HG03025 (cell line): ENCODE data around the gene NRCAM.
"Not testable (repeated sequence)": the region's sequence is repeated elsewhere in the genome, so short reads cannot be mapped to it uniquely, and the experiment has no call there.

Source experiments
- ATAC-seq: cut with Tn5 transposase; IDR thresholded peaks from one replicate; pipeline ENCODE4 v1.9.1; 2021; ENCODE audit warnings: mild to moderate bottlenecking, moderate library complexity; ENCODE audit not compliant: unreplicated experiment, low FRiP score

Gene NRCAM

DNA sequence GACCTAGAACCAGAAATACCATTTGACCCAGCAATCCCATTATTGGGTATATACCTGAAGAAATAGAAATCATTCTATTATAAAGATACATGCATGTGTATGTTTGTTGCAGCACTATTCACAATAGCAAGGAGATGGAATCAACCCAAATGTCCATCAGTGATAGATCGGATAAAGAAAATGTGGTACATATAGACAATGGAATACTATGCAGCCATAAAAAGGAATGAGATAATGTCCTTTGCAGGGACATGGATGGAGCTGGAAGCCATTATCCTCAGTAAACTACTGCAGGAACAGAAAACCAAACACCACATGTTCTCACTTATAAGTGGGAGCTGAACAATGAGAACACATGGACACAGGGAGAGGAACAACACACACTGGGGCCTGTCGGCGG lies 196.8 kb downstream of the NRCAM start:
- ATAC-seq = not testable (repeated sequence)

DNA sequence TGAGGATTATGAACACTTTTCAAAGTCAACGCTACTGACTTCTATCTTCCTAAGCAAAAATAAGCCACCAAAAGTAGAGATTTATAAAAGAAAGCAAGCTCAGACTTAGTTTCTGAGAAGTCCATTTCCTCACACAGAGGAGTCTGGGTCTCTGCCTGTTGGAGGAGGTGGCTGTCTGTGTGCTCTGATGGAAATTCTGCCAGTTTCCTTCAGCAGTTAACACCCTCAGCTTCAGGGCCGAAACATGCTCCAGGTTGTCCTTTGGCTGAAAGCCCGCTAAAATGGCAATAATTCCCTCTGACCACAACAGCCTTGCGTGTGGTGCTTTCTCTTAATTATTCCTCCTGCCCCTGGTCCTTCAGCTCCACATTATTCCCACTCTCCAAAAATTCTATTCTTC lies 198.3 kb downstream of the NRCAM start:
- no peak for ATAC-seq

DNA sequence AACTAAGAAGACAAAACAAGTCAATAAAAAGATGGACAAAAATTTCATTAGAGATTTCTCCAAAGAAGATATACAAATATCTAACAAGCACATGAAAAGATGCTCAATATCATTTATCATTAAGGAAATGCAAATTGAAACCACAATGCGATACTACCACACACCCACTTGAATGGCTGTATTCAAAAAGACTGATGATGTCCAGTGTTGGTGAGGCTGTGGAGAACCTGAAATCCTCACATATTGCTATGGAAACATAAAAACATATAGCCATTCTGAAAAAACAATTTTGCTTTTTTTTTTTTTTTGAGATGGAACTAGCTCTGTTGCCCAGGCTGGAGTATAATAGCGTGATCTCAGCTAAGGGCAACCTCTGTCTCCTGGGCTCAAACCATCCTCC lies 202.0 kb downstream of the NRCAM start:
- ATAC-seq = no peak

DNA sequence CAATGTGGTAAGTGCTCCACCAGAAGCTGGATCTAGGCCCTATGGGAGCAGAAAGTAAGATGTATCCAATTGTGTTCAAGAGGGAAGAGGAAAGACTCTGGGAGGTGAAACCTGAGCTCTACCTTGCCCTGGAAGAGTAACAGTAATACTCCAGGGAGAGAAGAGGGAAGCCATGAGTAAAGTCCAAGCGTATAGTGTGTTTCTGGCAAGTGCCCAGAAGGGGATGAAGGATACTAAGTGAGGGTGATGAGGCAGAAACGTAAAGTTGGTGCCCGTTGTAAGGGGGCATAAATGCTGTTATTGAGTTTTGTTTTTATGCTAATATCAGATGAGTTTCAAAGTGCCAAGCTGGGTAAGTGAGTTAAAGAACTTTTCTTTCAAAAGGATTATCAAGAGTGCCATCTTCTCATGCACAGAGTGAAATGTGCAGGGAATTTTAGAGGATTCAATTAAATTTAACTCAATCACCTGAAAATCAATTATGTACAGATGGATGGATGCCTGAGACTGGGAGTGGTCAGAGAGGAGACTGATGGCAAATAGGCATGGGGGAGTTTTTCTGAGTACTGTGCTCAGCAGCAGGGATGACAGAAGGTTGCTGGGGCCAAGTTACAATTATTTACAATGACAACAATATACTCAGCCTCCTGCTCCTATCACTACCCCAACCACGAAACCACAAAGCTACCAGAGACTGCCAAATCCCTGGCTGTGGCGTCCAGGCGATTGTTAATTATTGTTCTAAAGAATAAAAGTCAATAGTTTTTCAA lies 202.8 kb downstream of the NRCAM start:
- ATAC-seq = no peak

DNA sequence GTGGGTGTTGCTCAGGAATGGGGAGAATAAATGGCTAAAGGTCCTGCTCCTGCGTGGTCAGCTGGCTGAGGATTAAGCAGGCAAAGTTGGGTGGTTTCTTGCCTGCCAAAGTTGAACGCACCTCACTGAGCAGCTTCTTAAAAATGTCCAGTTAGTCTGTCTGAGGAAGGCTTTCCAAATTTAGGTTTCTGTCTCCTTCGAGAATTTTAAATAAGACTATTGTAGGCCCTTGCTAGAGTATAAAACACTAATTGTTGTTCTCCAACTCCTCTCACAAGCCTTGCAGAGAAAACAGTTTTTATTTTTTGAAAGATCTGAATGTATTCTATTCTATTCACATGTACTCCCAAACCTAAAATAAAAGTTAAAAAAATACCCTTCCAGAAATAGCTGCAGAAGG lies 204.1 kb downstream of the NRCAM start:
- ATAC-seq = no peak

DNA sequence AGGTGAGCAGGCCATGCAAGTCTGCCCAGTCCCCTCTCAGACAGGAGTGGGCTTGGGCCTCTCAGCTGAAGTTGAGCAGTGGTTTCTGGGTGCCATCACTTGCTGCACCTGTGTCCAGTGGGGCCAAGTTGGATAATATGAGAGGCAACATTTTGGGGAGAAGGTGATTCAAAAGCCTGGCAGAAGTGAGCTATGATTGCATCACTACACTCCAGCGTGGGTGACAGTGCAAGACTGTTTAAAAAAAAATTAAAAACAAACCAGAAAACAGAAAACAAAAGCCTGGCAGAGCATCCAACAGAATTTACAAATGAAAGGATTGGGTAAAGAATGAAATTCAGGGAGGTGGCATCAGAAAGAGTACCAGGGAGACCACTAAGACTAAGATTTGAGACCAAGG lies 204.5 kb downstream of the NRCAM start:
- ATAC-seq = no peak

DNA sequence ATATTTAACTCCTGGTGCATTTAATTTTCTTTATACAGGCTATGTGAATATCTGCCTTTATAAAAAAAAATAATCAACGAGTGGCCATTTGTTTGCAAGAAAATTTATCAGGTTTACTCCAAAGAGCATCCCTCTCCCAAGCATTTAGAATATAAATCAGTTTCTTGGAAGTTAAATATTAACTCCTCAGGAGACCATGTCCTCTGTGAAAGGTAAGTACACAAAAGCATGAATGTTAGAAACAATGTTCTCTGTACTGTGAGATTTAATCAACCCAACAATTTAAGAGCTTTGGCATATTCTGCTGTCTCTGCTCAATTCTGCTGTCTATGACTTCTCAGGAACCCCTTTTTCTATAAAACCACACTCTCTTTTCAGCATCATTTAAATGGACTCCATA lies 206.8 kb downstream of the NRCAM start:
- no peak for ATAC-seq

DNA sequence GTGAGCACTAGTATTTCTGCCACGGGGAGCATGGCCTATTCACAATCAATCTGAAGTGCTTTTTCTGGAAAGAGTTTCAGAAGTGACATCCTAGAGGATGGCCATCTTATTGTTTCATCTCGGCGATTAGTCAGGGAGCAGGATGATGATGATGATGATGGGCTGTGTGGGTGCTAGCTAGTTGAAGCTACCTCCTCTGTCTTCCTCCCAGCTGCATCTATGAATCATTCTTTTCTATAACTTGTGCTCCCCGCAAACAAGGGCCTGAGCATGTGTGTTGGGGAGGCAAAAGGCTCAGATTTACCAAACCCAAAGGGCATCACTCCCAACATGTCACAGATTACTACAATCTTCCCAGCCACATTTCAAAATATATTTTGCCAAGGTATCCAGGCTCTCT lies 207.4 kb downstream of the NRCAM start:
- ATAC-seq = no peak

DNA sequence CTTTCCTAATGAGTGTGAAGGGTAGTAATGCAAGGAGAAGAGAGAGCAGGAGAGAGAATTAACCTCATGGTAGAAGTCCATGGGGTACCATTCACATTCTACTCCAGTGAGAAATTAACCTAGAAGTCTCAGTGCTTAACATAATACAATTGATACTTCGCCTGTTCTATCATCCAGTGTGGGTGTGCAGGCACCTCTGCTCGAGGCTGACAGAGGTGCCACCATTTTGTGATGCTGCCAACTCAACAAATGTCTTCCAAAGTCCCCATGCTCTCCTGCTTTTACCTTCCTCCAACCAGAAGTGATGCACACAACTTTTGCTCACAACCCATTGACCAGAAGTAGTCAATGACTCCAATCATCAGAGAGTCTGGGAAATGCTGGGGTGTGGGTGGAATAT lies 207.8 kb downstream of the NRCAM start:
- no peak for ATAC-seq

DNA sequence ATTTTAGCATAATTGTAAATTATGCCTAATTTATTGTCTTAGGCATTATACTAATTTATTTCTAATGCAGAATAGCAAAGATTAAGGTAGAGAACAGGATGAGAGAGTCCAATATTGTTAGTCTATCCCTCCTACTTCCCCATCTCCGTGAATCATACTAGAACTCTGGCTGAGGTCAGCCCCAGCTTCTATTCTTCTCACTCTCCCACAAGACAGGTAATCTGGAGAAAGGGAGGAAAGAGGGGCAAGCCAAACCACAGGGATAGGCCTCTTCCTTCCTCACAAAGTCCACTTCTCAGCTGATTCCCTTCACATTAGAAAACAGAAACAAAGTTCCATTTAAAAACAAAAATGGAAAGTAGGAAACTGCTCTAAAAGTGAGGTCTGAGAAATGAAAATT lies 208.6 kb downstream of the NRCAM start:
- no peak for ATAC-seq

DNA sequence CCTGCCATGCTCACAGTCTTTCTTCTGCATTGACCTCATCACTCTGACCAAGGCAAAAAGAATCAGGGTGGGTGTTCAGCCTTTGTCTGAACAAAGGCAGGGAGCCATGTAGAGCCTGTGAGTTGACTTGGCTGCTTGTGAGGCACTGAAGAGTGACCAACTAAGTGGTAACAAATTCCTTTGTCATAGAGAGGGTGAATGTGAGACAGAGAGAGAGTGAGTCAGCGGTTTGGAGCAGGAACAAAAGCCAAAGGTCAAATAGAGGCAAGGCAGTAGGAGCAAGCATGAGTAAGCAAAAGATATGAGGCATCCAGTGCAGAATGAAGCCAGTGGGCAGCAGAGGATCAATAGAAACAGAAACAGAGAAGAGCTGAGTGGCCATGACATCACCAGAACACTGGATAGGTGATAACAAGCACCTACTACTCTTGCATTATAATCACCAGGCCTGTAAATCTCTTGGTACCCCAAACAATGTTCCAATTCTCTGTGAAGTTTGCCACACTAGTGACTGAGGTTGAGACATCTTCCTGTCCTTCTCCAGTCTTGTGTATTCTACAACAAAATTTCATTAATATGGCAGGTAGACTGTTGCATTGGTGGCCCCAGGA lies 209.9 kb downstream of the NRCAM start:
- no peak for ATAC-seq

DNA sequence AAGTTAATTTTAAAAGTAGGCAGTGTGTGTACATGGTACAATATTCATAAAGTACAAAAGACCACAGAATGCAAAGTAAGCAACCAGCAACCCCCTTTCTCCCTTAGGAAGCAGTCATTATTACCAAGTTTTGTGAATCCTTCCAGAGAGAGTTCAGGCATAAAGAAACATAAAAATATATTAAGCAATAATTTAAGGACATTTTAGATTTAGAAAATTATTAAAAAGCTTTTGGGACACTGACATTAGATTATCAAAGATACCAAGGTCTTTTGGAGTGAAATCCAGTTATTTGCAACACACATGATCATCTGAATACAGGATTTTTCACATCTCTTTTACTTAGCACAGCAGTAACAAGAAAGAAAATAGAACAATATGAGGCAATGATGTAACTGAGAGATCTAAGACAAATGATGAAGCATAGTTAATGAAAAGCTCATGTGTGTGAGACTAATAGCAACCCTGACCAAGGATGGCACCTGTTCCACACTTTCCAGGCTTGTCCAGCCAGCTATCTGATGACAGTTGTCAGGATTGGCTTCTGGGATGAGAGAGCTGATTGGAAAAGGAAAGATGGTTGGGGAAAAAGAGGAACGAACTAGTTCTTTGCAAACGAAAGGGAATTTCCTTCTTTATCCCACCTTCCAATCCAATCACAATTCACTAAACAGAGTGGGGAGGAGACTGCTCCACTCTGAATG lies 210.6 kb downstream of the NRCAM start:
- no peak for ATAC-seq

DNA sequence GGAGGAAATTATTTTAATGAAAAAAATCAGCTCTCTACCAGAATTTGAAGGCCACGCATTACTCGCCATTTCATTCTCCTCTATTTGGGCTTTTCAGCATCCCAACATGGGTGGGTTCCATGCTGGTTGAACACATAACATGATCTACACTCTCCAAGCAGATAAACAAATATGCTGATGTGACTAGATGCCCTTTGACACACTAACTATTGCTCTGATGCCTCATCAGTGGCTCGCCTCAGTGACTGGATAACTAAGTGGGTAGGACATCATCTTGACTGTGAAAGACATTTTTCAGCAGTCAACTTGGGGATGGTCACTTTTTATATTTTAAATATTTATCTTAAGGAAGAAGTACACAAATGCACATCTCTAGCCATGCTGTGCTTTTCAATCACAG lies 212.1 kb downstream of the NRCAM start:
- no peak for ATAC-seq

DNA sequence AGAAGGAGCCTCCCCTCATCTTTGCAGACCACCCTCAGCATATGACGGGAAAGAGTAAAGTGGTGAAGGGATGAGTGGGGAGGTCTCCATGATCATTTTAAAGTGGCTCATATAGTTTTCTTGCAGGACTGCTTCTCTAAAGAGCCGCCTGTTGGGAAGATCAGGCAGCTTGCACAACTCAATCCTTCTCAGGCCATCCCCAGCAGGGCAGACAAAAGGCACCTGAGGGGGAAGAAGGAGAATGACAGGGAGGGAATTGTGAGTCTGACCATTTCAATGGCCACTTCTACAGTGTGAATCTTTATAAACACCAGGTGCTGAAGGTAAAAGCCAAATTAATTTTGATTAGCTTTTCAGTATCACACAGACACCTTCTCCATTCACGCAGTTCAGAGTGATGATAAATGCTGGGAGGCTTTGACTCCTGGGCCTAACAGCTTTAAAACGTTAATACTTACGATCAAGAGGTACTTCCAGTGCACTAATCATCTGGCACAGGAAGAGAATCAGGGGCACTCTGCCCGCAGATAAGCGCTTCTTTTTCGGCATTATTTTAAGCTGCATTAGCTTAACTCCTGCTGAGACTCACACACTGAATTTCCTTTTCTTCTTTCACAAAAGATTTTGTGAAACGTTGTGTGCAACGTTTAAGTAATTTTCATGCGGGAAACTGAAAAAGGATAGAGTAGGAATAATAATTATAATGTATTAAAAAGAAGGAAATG lies 216.6 kb downstream of the NRCAM start:
- no peak for ATAC-seq

DNA sequence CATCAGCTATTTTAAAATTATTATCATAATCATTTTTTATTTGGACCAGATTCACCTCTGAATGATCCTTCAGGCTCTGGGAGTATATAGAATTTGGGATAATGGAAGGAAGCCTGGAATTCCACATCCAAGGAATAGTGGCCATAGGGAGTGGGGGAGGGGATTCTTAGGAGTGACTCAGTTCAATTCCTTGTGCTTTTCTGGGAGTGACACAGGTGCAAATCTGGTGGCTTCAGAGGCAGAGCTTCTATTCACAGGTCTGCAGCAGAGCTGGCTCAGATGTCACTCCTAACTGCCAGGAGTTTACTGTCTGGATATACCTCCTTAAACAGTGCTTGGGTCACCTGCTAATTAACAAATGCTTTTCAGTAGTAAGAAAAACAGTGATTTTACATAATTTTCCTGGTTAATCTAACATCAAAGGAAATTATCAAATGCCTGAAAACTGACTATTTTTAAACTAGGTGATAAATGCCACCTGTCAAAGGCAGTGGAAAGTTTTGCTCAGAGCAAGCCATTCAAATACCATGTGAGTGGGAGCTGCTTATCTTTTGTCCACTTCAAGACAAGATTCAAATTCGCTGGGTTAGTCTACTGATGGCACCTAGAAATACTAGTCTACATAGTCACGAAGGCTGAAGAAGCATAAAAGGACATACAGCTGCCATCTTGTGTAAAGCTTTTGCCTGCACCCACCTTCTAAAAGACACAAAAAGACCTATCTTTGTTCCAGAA lies 219.4 kb downstream of the NRCAM start:
- no peak for ATAC-seq

DNA sequence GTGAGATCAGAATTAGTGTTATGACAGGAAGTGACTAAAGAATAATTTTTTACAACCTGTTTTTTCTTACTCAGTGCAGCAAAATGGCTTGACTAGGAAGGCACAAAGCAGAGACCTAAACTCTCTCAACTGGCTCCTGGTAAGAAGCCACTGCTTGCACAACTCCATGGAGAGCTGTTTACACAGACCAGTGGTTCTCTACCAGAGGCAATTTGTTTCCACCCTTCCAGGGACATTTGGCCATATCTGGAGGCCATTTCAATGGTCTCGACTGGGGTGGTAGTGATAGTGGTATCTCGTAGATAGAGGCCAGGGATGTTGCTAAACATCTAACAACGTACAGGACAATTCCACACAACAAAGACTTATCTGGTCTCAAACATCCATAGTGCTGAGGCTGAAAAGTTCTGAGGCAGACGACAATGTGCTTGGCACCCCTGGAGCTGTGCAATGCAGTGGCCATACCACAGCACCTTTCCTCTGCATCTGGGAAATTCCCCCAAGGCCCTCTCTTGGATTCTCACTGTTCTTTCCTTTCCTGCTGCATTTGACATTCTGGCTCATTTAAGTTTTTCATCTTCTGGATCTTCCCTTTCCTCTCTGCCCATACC lies 220.7 kb downstream of the NRCAM start:
- ATAC-seq = no peak

DNA sequence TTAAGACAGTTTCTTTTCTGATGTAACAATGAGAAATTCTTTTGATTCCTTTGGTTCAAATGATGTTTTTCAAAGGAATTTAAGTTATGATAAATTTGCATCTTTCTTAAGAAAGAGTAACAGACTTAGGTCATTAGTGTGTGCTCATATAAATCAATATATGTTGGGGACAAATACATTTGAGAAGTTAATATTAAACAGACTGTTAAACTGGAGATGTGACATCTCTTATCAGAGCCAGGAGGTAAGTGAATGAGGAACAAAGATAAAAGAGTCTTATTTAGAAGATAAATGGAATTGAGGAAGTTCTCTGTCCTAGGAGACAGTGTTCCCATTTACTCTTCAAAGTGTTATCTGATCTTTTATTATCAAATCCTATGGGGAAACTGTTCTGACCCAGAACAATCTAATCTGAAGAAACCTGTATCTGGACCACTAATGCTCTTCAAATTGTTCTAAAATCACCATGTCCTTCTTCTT lies 221.2 kb downstream of the NRCAM start:
- ATAC-seq = no peak

DNA sequence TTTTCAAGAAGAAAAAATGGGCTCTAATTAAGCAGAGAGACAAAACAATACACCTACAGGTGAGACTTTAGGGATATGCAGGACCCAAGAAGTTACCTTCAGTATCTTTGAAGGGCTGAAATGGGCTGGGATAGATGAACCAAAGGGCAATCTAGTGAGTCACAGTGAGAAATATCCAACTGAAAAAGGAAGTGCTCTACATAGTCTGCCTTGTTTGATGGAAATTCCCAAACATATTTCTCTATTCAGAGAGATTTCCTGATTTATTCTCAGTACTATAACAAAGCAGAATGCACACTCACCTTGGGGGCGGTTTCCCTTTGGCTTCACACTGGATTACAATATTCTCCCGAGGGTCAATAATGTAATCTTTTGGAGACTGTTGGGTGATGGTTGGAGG lies 222.0 kb downstream of the NRCAM start:
- no peak for ATAC-seq

DNA sequence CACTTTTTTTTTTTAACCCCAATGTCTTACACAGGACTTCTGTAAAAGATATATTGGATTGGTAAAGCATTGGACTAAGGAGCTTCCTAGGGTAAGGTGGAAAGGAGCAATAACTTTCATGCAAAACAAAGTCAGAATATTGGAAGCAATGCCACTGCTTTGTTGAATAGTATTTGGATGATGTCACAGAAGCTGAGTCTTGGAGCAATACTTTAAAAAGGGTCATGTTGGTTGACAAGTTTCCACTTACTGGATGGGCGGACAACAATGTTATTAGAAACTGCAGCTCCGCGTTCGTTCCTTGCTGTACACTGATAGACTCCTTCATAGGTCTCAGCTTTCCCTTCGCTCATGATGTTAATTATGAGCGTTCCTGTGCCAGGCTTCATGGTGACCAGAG lies 224.2 kb downstream of the NRCAM start:
- no peak for ATAC-seq

DNA sequence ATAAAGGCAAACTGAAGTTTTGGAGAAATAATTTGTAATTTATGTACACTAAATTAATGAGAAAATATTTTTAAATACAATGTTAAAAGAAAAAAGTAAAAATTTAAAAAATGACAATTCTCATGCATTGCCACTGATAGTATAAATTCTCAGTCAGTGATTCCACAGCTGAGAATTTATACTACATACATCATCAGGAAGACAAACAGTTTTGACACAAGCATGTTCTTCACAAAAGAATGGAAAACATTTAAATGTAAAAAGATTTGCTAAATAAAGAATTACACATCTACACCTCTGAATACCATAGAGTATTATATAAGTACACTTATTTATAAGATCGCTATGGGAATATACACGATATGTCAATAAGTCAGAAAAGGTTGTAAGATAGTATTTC lies 225.0 kb downstream of the NRCAM start:
- no peak for ATAC-seq
